HT-29 (cell line): ENCODE results near the gene SHC3. TPM values are rescaled to one million over a fixed set of nuclear protein-coding genes. Genes with fewer than 3 reads are reported as not detected.
A peak's percentile ranks its signal among the peaks of the same experiment; 100 is the strongest.

Experiments used
- DNase-seq: peaks from one replicate; pipeline ENCODE4 v3.0.0-alpha.2; 2015; ENCODE audit warnings: low spot score
- total RNA-seq: library from RNA; depleted of rRNA; stranded (reverse); fragments of >200 nt; shearing (Covaris generic); gene quantifications from 2 replicates; pipeline ENCODE4 v1.2.3, GENCODE V29; 2014

Gene SHC3
- total RNA-seq, 1 experiment from 2014 or later: 0.23 TPM

DNA sequence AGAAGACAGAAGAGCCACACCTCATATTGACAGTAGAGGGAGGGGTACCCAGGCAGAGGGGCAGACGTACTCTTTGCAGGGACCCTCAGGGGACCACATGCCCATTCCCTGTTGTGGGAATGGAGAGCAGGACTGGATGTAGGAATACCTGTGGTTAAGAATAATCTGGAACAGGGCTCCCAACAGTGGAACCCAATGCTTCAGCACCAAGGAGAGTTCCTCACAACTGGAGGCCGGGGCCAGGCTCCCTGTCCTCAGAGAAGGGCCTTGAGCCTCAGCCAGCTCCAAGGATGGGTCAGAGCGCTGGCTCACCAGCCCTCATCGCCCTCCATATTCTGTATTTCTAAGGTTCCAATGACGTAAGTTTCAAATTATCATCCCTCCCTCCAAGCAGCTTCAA lies 7.4 kb upstream of the SHC3 start:
- peak; percentile 9 for DNase-seq

DNA sequence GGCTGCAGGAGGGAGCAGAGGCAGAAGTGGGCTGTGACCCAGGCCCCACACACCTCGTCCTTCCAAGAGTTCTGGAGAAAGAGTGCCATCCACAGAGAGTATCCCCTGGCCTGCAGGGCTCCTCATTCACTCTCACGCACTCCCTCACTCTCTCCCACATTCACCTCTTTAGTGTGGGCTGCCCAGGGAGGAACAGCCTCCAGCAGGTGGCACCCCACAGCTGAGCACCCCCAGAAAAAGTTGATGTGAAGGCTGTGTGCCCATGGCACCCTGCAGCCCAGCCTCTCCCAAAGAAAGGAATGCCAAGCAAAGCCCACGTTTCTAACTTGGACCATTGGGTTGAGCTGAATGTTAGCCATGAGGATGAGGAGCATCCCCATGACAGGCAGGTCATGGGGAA lies 4.5 kb upstream of the SHC3 start:
- no peak for DNase-seq

DNA sequence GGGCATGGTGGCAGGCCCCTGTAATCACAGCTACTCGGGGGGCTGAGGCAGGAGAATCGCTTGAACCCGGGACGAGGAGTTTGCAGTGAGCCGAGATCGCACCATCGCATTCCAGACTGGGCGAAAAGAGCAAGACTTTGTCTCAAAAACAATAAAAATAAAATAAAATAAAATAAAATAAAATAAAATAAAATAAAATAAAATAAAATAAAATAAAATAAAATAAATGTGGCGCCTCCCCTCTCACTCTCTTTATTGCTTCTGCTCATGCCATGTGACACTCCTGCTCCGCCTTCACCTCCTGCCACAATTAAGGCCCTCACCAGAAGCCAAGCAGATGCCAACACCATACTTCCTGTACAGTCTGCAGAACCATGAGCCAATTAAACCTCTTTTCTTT lies 3.8 kb upstream of the SHC3 start:
- no peak for DNase-seq

DNA sequence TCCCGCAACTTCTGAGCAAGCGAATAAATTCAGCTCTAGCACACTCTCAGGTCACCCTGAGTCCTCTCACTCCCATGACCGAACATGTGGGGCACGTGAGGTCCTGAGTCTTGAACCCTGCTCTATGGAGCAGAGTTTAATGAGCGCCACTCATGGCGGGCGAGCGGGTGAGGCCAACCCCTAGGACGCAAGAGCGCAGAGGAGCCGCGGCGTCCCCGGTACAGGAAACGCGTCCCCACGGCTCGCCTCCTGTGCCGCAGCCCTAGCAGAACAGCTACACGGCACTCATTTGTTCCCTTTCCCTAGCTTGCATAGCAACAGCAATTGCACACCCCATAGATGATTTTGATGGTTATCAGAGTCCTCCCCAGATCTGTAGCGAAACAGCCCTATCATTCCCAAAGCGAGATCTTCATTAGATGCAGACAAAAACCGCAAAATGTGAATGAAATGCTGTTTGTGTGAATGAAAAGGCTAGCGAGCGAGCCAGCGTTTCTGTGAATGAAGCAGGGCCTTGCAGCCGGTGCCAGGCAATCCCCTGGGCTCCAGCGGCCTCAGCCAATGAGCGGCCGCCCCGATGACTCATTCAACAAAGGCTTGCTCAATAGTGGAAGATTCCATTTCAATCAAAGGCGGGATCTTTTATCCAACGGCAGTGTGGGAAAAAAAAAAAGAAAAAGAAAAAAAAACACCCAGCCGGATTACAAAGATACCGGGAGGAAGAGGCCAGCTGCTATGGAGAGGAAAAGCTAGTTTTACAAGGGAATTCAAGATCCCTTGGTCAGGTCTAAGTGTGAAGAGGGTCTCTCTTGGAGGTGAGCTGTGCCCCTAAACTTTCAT lies 1.5 kb upstream of the SHC3 start:
- DNase-seq: peak; percentile 95

DNA sequence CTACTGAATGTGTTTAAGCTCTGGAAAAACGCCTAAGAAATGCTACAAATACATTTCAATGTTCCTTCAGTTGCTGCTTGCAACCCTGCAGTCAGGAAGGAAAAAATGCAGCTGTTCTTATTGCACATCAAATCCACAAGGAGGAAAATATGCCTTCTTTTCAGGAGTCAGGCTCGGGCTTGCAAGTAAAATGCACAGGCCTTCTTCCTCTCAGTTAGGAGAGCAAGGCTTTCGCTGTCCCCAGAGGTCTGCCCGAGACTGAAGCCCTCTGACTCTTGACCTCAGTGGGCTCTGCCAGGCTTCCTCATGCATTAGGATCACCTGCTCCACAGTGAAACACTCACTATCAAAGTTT lies 899 bp upstream of the SHC3 start:
- no peak for DNase-seq

DNA sequence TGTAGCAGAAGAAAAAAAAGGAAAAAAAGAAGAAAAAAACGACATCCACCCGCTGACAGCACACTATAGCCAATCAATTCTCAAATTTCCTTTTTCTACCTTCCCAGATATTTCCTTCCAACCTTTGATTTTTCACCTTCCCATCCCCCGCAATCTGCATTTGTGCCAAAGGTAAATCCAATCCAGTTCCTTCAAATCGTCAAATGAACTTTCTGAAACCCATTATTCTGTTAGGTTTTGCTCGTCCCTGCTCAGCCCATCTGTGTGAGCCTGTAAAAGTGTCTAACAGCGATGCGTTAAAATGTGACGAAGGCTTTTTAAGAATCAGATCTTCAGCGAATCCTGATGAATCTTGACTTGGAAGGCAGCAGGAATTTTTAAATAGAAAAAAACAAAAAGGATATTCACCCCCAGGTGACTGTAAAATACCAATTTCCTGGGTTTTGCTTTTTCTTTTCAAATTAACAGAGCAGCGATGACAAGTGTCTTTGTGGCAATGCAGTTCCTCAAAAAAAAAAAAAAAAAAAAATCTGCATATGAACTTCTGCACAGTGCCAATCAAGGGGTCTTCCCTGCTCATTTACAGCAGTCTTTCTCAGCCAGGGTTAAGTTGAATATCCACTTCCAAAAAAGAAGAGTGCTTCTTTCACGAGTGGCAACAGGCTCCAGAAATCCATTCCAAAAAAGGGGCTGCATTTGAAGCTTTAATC lies 367 bp upstream of the SHC3 start:
- no peak for DNase-seq

DNA sequence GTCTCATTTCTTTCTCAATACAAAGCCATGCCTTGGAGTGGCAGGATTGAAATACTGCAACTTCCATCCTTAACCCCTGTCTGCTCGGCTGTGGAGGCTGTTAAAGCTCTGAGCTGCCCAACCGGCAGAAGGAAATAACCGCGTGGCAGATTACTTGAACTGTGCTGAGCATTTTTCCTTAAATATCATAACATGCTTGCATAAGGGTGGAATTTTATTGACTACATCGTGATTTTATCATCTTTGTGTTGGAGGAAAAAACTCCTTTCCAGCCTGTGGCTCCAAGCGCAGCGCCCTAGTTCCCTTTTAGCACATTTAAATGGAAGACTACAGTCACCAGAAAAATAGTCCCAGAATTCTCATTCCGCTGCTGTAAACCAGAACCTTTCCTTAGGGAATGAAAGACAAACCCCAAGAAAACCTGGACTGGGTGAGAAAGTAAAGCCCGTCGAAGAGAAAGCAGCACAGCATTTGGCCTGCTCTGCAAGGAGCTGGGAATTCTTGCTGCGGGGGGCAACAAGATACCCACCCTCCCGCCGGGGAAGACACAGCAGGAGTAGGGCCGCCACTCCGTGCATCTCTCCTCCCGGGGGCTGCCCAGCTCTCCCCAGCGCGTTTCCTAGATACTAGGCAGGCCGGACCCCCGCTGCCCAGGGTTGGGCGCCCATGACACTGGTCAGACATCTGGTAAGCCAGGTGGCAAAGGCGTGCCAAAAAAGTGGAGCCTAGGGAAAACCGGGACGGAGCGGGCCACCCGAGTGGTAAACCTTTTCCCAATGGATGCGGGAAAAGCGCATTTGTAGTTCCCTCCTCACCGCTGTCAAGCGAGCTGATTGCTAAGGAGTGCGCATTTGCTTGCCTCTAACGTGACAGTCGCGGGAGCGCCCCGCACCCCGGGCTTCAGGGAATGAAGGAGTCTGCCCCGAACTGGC lies 1.3 kb downstream of the SHC3 start:
- no peak for DNase-seq

GRCh38 chr9:89175828-89176261 lies 2.8 kb downstream of the SHC3 start:
- DNase-seq: no peak

DNA sequence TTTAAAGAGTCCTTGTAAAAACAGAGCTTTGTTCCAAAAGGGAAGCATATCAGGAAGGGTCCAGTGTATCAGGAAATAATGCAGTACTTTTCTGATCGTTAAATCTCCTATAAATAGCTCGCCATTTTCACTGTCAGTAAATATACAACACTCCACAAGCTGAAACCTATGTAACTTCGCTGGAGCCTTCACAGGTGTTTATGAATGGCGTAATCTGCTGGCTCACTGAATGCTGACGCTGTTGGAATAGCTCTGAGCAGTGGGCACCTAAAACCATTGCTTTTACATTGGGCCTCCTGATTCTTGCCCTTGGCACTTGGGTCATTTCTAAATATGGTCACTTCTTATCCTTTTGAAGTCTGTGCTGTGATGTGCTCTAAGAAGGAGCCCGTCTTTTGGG lies 4.3 kb downstream of the SHC3 start:
- no peak for DNase-seq

- DNase-seq: no peak
Measured at GRCh38 chr9:89173072-89173471, 5.5 kb downstream of the SHC3 start.

DNA sequence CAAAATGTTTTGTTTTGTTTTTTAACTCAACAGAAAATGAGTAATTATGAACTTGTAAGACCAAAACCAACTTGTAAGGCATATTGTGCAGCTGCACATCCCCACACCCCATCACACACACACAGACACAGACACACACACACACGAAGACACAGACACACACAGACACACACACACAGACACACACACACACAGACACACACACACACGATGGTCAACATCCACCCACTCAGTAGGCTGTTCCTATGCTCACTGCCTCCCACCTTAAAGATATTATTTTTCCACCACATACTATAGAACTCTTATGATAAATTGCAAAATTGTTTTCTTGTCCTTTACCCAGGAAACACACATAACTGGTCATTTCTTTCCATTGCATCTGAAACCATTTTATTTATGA lies 6.2 kb downstream of the SHC3 start:
- no peak for DNase-seq

- DNase-seq: peak; percentile 15
Measured at GRCh38 chr9:89171693-89172092, 6.9 kb downstream of the SHC3 start.

DNA sequence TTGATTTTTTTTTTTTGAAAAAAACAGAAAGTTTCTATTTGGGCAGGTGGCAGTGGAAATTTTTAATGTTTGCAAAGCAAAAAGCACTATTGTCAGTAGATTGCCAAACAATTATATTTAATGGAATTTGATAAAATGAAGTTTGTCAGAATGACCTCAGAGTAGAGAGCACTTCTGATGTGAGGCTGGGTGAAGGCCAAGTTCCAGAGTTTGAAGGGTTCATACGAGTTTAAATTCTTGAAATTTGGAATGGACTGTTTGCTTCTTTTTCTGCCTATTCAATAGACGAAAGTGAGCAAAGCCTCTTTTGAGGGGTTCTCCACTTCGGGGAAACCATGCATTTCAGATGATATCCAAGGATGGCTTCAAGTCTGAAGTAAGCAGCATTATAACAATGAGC lies 7.4 kb downstream of the SHC3 start:
- DNase-seq: no peak

DNA sequence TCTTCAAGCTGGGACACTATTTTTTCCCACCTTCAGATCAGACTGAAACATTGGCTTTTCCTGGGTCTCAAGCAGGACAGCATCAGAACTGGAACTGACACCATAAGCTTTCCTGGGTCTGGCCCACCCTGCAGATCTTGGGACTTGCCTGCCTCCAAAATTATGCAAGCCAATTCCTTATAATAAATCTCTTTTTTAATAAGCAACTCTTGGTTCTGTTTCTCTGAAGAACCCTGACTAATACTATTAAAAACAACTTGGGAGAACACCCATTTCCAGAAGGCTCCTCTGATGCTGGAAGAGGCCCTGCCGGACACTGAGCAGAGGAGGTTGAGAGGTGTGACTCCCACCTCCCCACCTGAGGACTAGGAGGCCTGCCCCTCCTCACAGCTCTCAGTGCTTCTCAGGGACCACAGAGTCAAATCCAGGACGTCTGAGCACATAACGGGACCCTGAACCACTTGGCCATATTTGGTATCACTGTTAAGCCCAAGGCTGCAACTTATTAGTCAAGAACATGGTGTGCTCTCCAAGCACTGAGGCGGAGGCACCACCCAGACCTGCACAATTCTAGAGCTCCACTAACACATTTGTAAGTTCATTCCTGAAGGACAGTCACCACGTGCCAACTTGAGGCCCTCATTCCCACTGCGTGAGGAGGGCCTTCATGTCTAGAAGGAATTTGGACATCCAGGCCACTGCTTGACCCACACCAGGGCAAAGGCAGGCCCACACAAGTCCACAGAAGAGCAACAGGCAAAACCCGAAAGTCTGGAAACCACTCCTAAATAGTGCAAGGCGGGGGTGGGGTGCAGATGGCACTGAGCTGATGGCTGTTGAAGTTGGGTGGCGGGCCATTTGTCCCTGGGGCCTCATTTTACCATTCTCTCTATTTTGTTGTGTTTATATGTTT lies 9.5 kb downstream of the SHC3 start:
- DNase-seq: no peak

DNA sequence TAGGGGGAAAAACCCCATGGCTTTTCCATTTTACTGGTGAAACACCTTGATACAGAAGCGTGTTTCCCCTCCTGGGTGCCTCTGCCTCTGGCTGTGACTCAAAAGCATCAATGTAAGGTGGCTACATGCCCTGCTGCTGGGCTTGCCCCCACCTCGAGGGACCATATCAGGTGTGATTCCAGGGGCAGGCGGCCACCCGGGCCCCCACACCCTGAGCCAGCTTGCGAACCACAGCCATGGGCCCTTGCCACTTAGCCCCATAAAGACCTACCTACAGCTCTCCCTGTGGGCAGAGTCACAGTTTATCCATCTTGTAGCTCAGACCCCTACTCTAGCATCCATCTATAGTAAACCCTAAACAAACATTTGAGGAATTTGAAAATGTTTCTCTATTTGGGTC lies 10.8 kb downstream of the SHC3 start:
- no peak for DNase-seq

GRCh38 chr9:89166852-89167251 lies 11.8 kb downstream of the SHC3 start:
- DNase-seq: no peak

GRCh38 chr9:89165880-89166279 lies 12.7 kb downstream of the SHC3 start:
- DNase-seq: no peak

GRCh38 chr9:89165341-89165740 lies 13.3 kb downstream of the SHC3 start:
- no peak for DNase-seq

GRCh38 chr9:89161221-89161620 lies 17.4 kb downstream of the SHC3 start:
- DNase-seq: no peak

DNA sequence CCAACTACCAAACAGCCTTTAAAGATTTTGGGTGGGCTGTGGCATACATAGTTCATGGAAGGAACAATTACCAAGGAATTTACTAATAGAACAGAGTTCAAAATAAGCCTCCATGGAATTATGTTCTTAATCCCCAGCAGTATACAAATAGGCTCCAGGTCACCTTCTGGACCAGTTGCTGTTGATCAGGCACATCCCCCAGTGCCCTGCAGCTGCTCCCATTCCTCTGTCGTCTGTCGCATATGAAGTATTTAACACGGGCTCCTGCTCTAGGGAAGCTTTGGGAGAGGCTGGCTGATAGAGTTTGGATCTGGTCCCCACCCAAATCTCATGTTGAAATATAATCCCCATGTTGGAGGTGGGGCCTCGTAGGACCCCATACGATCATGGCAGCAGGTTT lies 17.8 kb downstream of the SHC3 start:
- DNase-seq: no peak
